Muscle of back (tissue), 11 donors: Measurements from ENCODE around the gene SLC35B4. TPM values are rescaled to one million over a fixed set of nuclear protein-coding genes. Genes with fewer than 3 reads are reported as not detected.

Experiments
- DNase-seq, 3 donors: peaks; one replicate each; pipeline versions ENCODE4 v3.0.0 to v3.0.0-alpha.2; 2013
- polyA plus RNA-seq, 10 donors: library from polyadenylated mRNA; unstranded; fragments of 120-200 nt; gene quantifications; one replicate each; pipeline ENCODE4 v1.2.1, GENCODE V29; 2013; ENCODE audit not compliant: insufficient read length in 10 of 10

SLC35B4 gene
- polyA plus RNA-seq, 10 donors, result 7.1 to 14.6 (median 10.9) TPM

DNA sequence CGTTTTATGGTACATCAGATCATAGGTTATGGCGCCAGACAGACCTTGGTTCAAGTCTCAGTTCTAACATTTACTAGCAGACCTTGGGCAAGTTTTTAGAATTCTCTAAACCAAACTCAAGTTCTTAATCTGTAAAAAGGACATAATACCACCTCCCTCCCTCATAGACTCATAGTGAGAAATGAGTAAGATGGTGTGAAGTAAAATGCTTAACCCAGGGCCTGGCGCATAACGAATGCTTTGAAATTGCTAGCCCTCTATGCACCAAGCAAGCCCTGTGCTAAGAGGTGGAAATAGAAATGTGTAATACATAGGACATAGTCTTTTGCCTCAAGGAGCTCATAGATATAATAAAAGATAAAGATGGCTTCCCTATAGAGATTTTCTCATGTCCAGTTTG lies 17.7 kb upstream of the SLC35B4 start:
- no peak for DNase-seq

DNA sequence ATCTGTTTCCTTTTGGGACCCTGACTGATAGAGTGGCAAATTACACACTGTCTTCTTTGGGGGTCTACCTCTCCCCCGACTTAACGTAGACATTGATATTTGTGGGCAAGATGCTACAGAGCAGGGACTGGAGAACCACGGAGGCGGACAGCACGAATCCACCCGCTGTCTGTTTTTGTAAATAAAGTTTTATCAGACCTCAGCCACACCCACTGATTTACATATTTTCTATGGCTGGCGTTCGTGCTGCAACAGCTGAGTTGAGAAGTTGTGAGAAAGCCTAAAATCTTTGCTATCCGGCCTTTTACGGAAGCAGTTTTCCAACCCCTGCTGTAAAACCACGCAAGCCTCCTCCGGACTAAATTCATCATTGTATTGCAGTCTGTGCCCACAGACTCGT lies 17.2 kb upstream of the SLC35B4 start:
- no peak for DNase-seq

DNA sequence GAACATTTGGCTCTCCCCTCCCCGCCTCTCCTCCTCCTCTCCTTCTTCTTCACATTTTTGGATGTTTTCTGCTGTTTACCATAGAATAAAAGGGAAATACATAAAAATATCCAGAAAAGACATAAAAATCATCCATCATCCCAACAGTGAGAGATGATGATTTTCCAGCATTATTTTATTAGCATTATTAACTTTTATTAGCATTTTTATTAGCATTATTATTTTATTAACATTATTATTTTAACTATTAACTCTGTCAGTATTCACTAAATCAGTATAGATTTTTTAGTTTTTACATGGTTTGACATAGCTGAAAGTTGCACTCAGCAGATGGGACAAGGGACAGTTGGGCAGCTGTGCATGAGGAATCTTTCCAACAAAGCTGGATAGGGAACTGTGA lies 16.2 kb upstream of the SLC35B4 start:
- DNase-seq, result no peak

DNA sequence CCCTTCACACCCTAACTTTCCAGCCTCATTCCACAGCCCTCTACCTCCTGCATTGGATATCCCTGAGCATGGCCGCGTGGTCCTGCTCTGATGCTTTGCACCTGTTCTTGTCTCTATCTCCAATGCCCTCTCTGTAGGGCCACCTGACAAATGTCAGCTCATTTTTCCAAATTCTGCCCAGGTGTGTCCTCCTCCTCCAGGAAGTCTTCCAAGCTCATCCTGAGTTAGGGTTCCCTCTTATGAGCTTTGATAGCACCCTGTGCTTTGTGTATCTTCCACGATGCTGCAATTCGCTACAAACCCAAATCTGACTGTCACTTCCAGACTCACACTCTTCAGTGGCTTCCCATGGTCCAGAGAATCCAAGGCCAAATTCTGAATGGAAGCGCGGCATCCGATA lies 14.7 kb upstream of the SLC35B4 start:
- DNase-seq, result no peak

DNA sequence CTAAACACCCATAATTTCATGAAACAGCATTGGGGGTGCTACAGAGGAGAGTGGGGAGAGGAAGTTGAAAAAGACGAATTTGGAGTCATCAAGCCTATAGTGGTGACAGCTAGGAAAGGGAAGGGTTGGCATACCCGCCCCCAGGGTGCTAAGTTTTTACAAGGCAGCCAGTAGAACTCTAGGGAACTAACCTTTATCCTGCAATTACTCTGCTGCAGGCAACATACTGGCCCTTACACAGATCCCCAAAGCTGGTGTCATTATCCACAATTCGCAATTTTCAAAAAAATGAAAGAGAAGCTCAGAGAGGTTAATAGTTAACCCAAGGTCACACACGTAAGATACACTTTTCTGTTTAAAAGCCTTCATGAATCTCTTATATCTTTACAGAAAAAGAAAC lies 14.2 kb upstream of the SLC35B4 start:
- no peak for DNase-seq

DNA sequence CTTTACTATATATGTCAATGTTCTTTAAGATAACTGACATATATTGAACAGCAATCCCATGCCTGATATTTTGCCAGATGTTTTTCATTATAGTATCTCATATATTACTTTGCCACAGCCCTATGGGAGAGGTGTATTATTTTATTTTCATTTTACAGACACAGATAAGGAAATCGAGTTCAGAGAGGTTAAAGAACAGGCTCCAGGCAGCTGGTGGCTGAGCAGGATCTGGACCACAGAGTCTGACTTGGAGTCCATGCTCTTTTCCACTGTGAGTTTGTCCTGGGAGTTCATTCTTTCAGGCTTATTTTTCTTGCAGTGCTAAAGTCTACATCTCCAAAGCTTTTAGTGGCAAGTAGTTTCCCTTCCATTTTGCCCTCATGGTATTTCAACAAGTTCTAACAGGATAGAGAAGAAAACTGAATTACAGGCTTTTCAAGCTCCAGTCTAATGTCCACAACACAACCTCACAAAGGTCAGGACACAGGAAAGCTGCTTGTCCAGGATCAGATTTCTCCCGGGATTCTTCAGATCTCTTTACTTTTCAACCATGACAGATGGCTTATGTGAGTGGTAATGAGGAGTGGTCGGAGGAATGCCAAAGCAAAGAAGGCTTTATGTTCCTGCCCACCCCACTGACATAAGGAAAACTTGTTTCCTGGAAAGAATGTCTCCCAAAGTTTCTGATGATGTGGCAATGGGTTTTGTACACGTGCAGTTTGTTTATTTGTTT lies 13.1 kb upstream of the SLC35B4 start:
- DNase-seq, result no peak

DNA sequence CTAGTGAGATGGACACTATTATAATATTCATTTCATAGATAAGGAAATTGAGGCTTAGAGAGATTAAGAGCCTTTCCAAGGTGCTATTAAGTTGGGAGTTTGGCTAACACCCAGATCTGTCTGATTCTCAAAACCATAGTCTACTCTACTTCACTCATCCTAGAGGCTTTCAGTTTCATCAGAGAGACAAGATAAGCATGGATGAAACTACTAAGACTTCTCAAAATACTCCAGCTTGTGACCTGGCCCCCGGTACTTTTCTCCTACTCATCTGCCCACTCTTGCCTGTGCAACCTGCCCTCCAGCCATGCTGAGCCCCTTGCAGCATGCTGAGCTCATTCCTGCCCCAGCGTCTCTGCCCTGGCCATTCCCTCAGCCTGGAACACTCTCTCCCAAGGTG lies 12.2 kb upstream of the SLC35B4 start:
- DNase-seq, result no peak

DNA sequence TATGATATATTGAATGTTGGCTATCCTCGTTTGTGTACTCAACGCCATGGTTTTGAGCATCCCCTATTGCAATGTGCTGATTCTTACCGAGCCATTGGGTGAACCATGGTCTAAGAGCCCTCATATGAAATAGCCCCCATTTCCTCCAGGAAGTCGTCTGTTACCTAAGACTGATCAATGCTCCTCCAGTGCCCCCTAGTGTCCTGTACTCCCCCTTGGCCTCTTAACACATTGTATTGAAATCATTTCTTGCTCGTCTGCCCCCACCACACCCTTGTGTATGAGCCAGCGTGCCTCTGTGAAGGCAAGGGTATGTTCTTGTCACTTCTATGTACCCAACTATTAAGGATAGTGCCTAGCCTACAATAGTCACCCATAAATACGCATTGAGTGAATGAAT lies 11.2 kb upstream of the SLC35B4 start:
- peak in 1 of 3 donors; percentile 20 for DNase-seq

DNA sequence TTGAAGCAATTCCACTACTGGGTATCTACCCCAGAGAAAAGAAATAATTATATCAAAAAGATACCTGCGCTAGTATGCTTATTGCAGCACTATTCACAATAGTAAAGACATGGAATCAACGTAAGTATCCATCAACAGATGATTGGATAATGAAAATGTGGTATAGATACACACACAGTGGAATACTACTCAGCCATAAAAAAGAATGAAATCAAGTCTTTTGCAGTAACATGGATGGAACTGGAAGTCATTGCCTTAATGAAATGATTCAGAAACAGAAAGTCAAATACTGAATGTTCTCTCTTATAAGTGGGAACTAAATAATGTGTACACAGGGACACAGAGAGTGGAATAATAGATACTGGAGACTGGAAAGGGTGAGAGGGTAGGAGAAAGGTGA lies 7.4 kb upstream of the SLC35B4 start:
- no peak for DNase-seq

DNA sequence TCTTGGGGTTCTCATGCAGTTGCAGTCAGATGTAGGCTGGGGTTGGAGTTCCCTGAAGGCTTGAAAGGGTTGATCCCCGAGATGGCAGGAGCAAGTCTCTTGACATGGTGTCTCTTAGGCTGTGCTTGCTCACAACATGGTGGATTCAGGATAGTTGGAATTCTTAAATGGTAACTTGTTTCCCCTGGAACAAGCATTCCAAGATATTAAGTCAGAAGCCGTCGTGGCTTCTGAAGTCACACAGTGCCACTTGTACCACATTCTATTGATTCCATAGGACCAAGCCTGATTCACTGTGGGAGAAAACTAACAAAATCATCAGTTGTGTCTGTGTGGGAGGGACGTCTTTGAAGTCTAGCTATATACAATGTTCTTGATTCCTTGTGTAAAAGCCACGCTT lies 3.5 kb upstream of the SLC35B4 start:
- no peak for DNase-seq

DNA sequence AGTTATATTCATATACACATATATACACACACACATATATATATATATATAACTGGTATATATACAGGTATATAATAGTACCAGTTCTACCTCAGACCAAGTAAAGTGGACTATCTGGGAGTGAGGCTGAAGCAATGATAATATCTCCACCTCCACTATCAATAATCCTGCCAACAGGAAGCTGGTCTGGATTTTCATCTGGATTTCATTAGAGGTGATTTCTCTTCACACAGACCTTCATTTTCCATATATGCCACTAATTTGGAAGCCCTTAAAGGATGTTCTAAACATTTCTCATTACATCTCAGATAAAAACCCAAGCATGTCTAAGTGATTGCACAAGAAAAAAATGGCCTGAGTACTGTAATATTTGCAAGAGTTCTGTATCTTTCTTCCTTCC lies 1.7 kb upstream of the SLC35B4 start:
- DNase-seq, result no peak

DNA sequence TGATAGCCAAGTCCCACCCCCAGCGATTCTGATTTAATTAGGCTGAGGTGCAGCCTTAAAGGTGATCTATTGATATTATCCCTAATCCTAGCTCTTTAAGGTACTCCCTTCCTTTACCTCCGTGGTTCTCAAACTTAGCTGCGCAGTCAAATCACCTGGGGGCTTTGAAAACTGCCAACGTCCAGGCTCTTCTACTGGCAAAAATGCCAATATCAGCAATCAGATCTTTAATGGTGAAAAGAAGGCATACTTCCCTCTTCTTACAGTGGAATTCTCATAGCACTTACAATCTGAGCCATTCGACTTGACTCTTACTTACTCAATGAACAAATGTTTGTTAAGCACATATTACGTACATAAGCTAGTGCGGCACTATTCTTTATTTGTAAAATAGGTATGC lies 704 bp upstream of the SLC35B4 start:
- no peak for DNase-seq

DNA sequence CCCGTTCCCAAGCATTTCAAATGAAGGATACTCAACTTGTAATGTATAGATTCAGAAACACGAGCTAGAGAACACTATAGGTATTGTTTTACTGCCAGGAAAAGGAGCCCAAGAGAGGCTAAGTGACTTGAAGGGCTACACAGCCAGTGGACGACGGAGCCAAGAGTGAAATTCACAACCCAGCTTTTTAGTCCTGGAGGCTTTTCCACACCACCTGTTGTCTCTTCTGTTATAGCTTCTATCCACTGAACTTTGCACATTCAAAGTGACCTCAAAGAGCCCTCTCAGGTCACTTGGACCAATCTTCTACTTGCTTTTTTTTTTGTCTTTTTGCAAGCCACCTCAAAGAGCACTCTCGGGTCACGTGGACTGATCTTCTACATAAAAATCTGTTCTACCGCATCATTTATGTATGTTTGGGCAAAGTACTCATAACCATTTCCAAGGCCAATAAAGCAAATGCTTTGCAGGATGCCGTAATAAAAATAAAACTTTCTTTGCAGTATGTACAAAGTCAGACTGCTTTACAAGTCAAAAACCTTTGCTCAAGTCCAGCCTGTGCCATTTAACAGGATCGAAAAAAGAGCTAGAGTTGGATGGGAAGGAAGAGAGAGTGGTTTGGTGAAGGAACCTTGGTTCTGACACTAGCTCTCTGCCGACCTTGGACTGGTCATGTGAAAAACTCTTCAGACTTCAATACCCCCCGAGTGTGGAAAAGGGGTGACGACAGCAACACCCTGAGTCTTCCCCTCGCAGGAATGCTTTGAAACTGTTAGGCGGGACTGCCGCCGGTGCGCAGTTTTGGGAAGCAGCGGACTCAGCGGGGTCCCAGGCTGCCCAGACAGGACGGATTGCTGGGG lies 821 bp downstream of the SLC35B4 start:
- DNase-seq, result peak in 1 of 3 donors; percentile 3

DNA sequence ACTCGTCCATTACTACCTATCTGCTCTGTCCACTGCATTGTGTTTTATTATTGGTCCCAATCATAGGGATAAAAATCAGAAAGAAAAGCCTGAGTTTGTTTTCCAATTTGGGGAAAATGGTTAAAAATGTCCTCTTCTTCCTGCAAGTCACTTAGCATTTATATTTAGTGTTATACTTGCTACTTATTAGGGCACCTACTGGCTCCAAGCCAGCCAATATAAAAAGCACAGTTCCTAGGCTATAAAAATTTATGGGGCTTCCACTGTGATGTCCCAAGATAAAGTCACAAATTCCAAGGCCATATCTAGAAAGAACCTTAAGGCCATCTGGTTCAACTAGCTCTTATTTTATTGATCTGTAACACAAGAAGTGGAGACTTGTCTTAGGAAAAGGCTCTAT lies 3.2 kb downstream of the SLC35B4 start:
- no peak for DNase-seq

DNA sequence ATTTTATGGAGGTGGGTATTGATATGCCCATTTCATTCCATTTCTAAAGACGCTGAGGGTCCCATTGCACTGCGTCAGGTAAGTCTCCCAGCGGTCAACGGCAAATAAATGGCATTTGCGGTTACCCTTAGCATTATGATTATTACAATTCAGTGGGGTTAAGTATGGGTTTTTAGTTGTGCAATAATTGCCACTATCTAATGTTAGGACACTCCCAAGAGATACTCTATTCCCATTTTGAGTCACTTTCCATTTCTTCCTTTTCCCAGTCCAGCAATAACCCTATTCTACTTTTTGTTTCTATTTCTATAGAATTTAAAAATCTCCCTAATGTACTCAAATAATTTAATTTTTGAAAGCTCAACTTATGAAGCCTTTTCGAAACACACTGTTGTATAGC lies 4.0 kb downstream of the SLC35B4 start:
- DNase-seq, result no peak

DNA sequence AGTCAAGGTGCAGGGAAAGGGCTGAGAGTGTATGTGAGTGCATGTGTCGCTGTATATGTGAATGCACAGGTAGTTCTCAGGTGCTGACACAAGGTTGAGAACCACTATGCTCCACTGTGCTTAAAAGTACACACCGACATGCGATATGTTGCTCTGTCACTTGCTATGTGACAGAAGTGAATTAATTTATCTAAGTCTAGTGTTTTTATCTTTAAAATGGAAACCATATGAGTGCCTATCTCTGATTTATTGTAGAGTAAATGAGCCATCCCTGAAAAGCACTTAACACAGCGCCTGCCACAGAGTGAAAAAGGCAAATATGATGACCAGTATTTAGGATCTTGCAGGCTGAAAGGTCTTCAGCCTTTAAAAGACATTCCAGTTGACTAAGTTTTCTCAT lies 4.9 kb downstream of the SLC35B4 start:
- DNase-seq, result no peak

DNA sequence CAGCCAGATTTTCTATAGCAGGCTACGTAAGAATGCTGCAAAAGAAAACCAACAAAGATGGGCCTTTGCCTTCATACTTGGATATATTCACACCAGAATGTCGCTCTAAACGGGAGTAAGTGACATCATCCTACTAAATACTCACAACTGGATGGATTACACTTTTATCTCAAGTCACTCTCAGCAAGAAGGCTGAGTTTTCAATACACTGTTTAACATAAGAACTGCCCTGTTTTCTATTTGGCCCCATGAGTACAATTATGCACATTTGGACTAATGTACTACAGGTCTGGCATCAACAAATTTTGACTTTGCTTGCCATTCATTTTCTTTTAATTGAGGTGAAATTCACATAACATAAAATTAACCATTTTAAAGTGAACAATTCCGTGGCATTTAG lies 8.2 kb downstream of the SLC35B4 start:
- no peak for DNase-seq

DNA sequence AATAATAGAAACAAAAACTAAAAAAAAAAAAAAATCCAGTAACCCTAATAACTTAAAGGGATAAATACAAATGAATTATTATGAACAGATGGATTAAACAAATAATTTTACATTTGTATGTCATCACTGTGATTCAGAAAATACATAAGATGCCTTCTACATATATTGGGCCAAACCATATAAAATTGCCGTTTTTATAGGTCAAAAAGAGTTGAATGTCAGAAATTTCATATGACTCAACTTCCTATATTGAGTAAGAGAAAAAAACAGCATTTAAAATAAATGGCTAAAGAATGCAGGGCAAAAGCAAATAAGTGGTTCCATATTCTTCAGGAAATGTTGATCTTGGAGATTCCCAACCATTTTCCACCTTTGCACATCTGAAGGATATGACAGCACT lies 9.4 kb downstream of the SLC35B4 start:
- no peak for DNase-seq

DNA sequence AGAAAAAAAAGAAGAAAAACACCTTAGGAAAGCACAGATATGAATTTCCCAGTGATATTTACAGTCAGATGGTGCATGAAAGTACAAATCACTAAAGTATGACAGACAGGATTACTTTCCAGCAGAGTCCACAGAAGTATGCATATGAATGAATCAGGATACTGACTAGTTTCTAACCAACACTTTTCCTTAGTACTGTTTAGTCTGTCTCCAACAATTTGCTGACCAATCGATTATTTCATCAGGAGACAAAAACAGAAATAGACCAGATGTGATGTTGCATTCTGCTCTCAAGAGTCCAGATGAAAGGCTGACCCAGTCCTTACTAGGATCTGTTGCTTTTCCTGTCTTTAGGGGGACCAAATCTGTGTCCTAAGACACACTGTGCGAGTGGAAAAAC lies 14.6 kb downstream of the SLC35B4 start:
- DNase-seq, result no peak

DNA sequence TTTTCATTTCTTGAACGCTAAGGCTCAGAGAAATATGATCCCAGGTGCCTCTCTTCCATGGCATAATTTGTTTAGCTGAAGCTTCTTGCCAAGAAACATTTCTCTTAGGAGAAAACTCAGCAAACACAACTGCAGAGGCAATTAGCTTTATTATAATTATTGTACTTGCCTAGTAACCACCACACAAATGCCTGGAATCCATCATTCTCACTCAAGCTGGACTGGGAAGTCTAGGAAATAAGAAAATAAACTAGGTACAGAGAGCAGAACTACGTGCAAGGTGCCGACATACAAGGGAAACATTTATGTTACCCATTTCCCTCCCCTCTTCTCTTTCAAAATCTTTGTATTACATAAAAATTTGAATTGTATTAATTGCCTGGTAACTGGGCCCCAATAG lies 15.1 kb downstream of the SLC35B4 start:
- DNase-seq, result no peak

DNA sequence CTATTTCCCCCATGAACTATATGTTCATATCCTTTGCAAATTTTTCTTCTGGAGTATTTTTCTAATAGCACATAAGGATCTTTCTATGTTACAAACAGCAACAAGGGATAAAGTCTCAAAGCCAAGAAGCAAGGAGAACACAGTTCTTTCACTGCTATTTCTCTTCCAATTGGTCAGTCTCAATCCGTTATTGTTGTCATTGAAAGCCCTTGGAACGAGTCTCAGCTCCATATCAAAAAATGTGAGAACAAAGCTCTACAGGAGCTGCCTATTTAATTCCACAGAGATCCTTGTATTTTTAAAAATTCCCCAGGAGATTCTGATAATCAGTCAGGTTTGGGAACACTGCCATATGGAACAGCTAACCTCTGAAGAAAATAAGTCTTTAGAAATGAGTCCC lies 15.7 kb downstream of the SLC35B4 start:
- DNase-seq, result no peak

DNA sequence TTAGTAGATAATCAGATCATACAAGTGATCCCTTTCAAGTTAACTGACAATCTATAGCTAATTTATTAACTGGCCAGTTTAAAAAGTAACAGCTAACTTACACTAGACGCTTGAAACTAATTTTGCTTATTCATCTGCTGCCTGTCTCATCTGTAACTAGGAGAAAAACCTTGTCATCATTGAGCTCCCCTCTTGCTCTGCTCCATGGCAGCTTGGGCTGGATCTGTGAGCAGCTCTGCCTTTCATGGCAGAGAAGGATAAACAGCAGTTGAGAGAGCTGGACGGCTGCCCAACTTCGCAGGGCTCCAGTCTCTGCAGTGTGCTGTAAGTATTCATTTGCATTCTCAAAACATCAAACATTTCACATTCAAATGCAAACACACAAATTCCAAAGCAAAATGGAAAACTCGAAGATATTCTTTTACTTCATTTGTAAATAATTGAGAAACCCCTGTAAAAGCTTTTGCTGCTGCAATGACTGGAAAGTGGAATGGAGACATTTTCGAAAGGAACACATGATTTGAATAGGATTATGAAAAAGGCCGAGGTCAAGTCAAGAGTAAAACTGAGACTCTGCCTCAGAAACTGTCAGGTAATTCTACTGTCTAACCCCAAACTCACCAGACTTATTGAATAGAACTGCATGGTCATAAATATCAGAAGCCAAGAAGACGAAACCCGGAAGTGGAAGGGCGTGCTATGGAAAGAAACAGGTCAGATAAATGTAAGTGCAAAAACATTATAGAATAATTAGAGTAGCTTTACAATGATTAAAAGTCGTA lies 17.6 kb downstream of the SLC35B4 start:
- DNase-seq, result no peak

DNA sequence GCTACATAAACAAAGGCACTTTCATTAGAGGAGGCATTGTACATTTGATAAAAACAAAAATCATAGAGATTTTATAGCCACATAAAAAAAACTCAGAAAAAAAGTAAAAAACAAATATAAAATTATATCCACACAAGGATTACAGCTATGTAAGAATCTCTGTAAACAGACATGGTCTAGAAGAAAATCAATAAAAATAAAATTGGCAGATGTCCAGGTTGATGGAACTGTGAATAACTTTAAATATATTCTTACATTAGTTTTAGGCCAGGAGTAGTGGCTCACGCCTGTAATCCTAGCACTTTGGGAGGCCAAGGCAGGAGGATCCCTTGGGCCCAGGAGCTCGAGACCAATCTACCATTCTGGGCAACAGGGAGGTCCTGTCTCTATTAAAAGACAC lies 19.2 kb downstream of the SLC35B4 start:
- DNase-seq, result no peak
